ENCODE measurements around the gene ADIG.

ADIG gene

DNA sequence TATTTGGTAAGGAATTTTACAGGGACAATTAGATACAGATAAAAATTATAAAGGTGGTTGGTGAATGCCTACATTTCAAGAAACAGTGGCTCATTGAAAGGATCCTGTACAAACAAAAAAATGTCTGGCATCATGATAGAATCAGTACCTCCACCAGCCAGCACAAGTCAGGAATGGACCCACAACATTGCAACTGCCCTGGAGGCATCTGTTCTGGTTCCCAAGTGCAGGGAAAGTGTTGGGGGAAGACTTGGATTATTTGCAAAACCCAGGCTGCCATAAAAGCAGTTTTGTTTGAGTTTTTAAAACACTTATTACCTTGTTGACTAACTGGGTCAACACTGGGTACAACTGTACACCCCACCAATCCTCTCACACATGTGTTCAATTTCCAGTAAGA, 44.9 kb downstream of the ADIG start:
- no peak for TF ChIP-seq ZFX (IDR thresholded peaks at IDR 0.05; ENCODE audit: borderline replicate concordance)
- TF ChIP-seq CTCF (IDR thresholded peaks at IDR 0.05): no peak
- H3K27ac ChIP-seq: no peak overlapping the region

DNA sequence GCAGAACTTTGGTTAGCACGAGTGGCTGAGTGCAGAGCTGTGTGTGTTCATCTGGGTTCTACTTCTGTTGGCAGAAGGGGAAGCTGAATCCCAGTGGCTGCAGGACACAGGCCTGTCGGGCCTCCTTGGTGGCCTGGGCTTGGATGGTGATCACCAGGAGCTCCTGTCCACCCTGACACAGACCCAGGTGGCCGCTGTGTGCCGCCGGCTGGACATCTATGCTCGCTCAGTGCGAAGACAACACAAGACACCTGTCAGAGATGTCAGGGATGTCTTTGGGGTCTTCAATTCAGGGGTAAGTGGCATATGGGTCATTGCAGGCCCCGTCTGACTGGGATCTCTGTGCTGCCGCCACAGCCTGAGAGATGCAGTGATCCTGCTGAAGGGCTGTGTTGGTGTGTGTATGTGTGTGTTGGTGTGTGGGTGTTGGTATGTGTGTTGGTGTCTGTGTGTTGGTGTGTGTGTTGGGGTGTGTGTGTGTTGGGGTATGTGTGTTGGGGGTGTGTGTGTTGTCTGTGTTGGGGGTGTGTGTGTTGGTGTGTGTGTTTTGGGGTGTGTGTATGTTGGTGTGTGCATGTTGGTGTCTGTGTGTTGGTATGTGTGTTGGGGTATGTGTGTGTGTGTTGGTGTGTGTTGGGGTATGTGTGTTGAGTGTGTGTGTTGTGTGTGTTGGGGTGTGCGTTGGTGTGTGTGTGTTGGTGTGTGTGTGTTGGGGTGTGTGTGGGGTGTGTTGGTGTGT, 46.1 kb downstream of the ADIG start:
- H3K27ac ChIP-seq: no peak overlapping the region
- TF ChIP-seq ZFX (IDR thresholded peaks at IDR 0.05; ENCODE audit: borderline replicate concordance): no peak
- no peak for TF ChIP-seq CTCF (IDR thresholded peaks at IDR 0.05)

GRCh38 chr20:38628580-38629470, 47.8 kb downstream of the ADIG start:
- H3K27ac ChIP-seq: no peak overlapping the region
- TF ChIP-seq CTCF (IDR thresholded peaks at IDR 0.05) (no peak), ZFX (IDR thresholded peaks at IDR 0.05; ENCODE audit: borderline replicate concordance) (no peak)

GRCh38 chr20:38629979-38630378, 49.0 kb downstream of the ADIG start:
- no peak overlapping the region for H3K27ac ChIP-seq
- no peak for TF ChIP-seq ZFX (IDR thresholded peaks at IDR 0.05; ENCODE audit: borderline replicate concordance)
- no peak for TF ChIP-seq CTCF (IDR thresholded peaks at IDR 0.05)

DNA sequence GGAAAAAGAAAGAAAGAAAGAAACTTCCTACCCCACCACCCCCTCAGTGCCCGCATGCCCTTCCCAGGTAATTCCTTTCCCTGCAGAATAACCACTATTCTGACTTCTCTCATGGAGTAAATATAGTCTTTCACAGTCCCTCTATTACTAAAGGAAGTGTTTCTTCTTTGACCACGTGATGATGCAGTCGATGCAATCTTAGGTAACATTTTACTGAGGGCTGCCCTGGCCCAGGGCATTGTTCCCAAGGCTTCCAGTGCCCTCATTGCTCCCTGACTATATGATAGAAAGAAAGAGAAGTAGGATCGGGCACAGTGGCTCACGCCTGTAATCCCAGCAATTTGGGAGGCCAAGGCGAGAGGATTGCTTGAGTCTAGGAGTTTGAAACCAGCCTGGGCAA, 49.7 kb downstream of the ADIG start:
- H3K27ac ChIP-seq: no peak overlapping the region
- no peak for TF ChIP-seq CTCF (IDR thresholded peaks at IDR 0.05)

DNA sequence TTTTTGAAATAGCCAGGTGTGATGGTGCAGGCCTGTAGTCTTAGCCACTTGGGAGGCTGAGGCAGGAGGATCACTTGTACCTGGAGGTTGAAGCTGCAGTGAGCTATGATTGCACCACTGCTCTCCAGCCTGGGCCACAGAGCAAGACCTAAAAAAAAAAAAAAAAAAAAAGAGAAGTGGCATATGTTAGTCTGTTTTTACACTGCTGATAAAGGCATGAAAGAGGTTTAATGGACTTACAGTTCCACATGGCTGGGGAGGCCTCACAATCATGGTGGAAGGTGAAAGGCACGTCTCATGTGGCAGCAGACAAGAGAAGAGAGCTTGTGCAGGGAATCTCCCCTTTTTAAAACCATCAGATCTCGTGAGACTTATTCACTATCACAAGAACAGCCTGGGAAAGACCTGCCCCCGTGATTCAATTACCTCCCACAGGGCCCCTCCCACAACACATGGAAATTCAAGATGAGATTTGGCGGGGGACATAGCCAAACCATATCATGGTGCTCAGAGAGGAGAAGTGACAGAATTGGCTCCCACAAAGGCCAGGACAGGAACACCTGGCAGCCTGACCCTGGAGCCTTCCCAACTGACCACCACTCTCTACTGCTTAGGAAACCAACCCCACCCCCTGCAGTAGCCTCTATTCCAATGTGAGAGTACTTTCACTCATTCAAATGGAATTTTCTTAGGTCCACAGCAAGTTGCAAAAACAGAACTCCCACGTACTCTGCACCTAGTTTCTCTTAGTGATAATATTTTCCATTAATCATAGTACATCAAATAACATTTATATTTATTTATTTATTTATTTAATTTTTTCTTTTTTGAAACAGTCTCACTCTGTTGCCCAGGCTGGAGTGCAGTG, 50.4 kb downstream of the ADIG start:
- TF ChIP-seq ZFX (IDR thresholded peaks at IDR 0.05; ENCODE audit: borderline replicate concordance) (no peak), CTCF (IDR thresholded peaks at IDR 0.05) (no peak)
- no peak overlapping the region for H3K27ac ChIP-seq

Measured in 22Rv1 (cell line).